ENCODE measurements around the gene AVPI1.
"Not testable (repeated sequence)": the region's sequence is repeated elsewhere in the genome, so short reads cannot be mapped to it uniquely, and the experiment has no call there.

Gene AVPI1

DNA sequence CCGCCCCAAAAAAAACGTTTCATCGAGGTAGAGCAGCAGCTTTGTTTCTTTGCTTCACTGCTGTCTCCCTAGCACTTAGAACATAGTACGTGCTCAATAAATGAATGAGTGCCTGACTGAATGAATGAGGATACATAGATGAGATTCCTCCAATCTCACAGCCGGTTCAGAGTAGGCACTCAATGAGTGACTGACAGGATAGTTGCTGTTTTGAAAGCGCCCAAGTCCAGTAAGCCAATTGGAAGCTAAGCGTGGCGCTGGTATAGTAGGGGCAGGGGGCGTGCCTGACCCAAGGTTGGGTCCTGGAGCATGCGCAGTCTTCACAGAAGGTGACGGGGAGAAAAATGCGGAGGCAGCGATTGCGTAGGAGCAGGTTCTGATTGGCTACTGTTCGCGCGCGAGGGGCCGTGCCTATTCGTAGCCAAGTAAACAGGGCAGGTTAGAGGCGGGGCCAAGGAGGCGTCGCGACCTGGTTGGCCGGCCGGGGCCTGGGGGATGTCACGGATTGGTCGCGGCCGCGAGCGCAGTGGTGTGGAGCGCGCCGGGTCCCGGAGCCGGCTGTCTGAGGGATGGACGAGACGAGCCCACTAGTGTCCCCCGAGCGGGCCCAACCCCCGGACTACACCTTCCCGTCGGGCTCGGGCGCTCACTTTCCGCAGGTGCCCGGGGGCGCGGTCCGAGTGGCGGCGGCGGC, 46.7 kb downstream of the AVPI1 start, which contains the start of gene PI4K2A:
TSS of gene PI4K2A (plus strand) at position 498 of the 694 bp plus-strand sequence. CDS start at position 570, 72 bp downstream.
- peak; percentile 99 for DNase-seq

DNA sequence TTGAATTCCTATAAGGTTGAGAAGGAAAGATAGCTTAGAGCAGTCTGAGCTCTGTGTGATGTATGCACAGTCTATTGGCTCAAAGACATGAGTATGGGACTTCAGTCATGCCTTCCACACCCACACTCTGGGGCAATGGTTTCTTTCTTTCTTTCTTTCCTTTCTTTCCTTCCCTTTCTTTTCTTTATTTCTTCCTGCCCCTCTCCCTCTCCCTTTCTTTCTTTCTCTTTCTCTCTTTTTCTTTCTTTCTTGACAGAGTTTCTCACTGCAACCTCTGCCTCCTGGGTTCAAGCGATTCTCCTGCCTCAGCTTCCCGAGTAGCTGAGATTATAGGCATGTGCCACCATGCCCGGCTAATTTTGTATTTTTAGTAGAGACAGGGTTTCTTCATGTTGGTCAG, 48.0 kb downstream of the AVPI1 start:
- not testable (repeated sequence) for DNase-seq

DNA sequence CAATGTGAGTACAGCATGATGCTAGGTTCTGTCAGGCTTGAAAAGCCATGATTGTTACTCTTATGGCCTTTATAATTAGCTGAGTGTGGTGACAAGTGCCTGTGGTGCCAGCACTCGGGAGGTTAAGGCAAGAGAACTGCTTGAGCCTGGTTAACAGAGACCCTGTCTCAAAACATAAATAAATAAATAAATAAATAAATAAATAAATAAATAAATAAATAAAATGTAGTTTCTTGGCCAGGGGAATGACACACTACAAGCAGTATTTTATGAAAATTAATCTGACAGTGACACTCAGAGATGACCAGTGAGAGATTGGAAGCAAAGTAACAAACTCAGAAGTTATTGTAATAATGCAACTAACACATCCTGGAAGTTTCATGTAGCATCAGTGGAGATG, 51.5 kb downstream of the AVPI1 start:
- no peak for DNase-seq

DNA sequence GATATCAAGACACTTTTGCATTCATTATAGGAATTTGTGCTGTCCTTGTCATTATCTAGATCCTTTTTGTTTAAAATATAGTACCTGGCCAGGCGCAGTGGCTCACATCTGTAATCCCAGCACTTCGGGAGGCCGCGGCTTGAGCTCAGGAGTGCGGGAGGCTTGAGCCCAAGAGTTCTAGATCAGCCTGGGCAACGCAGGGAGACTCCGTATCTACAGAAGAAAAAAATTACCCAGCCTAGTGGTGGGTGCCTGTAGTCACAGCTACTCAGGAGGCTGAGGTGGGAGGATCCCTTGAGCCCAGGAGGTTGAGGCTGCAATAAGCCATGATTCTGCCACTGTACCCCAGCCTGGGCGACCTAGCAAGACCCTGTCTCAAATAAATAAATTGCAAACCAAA, 53.1 kb downstream of the AVPI1 start:
- peak in 1 of 2 donors; percentile 36 for DNase-seq

DNA sequence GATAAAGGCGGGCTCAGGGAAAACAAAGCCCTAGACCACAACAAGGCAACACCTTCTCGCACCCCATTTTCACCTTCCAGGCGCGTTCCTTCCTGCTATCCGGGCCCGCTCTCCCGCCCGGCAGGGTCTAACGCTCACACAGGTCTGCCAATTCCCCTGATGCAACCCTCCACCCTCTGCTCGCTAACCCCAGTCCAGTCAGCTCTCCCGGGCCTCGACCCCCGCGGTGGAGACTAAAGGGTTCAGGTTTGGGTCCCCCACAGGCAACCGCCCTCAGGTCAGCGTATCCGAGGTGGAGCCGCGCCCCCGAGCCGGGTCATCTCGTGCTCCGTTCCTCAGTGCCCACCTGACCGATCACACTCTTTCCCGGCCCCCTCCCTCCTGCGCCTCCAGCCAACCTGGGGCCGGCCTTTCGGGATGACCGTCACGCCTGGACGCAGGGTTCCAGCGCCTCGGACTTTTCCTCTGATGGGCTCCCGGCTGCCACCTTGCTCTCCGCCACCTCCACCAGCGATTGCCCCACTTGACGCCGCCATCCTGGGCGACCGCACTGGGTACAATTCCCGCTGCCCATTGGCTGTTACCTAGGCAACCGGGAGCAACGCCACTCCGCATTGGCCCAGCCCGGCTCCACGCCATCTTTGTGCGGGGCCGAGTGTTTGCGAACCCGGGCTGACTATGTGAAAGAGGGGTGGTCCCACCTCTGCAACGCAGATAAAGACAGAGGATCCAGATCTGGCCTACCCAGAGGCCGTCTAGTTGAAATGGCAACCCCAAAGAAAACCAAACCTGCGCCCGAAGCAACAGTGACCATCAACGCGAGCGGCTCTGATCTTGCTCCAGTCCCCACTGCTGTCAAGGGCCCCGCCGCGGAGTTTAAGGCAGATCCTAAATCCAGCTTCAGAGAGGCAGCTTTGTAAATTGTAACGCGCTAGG, 53.8 kb downstream of the AVPI1 start, which contains the start of gene MORN4:
TSS of gene MORN4 (minus strand) at position 552 of the 936 bp plus-strand sequence. CDS start 13,847 bp downstream, outside the sequence.
- DNase-seq = peak; percentile 92 to 95

DNA sequence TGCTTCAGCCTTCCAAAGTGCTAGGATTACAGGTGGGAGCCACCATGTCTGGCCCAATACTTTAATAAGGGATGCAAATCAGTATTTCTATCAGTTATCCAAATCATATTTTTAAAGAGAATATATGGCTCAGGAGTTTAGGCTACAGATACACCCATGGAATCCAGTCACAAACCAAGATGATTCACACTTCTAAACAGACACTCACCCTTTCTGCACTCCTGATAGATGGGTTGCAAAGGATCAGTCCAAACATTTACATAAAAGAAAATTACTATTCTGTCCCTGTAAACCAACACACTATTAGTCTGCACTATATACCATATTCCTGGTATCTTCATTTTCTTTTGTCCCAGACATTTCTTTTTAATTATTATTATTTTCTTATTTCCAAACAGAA, 55.9 kb downstream of the AVPI1 start:
- no peak for DNase-seq

DNA sequence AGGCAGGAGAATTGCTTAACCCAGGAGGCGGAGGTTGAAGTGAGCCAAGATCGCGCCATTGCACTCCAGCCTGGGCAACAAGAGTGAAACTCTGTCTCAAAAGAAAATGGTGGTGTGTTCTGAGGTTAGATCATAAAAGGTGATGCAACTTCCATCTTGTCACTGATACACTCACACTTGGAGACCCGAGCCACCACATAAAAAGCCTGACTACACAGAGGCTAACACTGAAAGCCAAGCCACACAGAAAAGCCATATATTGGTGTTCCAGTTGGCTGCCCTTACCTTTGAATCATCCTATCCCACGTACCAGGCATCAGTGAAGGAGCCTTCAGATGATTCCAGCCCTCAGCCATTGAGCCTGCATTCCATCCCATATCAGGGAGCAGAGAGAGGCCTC, 57.8 kb downstream of the AVPI1 start:
- DNase-seq = no peak

DNA sequence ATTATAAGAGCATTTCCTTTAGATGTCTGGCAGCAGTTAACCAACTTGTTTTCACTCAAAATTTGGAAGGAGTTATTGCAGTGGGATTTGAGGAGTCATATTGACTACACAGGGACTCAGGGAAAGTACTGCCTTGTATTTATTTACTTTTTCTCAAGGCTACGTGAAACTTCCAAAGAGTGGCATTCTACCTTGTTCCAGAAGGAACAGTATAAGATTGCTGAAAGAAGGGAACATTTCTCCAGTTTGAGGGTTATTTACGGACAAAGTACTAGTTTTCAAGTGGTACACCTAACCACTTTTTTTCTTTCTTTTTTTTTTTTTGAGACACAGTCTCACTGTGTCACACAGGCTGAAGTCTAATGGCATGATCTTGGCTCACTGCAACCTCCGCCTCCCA, 58.8 kb downstream of the AVPI1 start:
- no peak for DNase-seq

DNA sequence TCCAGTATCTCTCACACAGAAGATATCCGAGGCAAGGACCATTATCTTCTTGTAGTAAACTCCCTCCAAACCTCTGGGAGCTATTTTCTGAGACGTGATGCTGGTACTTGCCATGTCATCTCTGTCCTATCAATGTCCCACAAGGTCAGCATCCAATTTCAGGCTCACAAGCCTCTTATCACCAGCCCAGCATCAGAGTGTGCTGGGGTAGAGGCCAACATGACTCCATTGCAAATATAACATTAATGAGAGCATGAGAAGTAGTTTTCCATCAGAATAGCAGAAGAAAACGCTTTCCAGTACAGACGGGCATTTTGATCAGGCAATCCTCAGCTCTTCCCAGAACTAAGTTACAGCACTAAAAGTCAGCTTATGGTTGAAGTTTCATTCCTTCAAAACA, 59.3 kb downstream of the AVPI1 start:
- DNase-seq = no peak
